Nucleus accumbens (tissue), 56 donors: ENCODE measurements around the gene OR4S1.
A peak's percentile ranks its signal among the peaks of the same experiment; 100 is the strongest.
"Not testable (repeated sequence)": the region's sequence is repeated elsewhere in the genome, so short reads cannot be mapped to it uniquely, and the experiment has no call there.

ENCODE experiments used
- DNase-seq, 56 donors: peaks; one replicate each; lab custom pipeline; 2025; lab: John Stamatoyannopoulos, UW

OR4S1 gene, protein sequence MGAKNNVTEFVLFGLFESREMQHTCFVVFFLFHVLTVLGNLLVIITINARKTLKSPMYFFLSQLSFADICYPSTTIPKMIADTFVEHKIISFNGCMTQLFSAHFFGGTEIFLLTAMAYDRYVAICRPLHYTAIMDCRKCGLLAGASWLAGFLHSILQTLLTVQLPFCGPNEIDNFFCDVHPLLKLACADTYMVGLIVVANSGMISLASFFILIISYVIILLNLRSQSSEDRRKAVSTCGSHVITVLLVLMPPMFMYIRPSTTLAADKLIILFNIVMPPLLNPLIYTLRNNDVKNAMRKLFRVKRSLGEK

DNA sequence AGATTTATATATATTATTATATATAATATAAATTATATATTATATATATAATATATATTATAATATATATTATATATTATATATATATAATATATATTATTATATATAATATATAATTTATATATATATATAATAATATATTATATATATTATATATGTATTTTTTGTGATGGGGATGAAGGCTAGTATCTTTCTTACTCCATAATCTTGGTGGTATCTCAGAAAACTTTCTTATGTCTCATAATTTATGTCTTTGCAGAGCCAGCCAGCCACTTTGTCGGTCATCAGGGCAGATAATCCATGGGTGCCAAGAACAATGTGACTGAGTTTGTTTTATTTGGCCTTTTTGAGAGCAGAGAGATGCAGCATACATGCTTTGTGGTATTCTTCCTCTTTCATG lies at the start of gene OR4S1:
Gene OR4S1, plus strand, starts transcription at position 301 of the 400 bp plus-strand sequence. Its CDS starts 0 bp downstream, at position 301.
- DNase-seq: no peak

DNA sequence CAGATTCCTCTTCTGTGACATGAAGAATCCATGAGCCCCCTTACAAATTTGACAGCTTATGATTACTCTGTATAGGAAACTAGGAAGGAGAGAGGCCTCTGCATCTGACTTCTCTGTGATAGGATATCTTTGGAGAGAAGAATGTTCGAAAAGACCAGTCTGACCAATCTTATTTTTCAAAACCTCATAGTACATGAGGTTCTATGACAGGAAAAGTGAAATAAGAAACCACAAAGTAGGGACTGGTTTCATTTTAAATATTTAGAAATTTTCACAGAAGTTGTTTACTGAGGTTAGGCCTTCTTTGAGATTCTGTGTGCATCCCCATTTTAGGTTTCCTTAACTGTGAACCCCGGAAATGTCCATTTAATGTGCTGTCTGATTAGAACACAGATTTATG lies 44.4 kb upstream of the OR4S1 start:
- no peak for DNase-seq

GRCh38 chr11:48263423-48263911 lies 42.6 kb upstream of the OR4S1 start, which contains the start of gene OR4X1:
Gene OR4X1 (plus strand): TSS chr11:48263861. CDS start chr11:48263861, 0 bp downstream.
- no peak for DNase-seq

GRCh38 chr11:48270621-48271020 lies 35.4 kb upstream of the OR4S1 start:
- DNase-seq: no peak

GRCh38 chr11:48272606-48273005 lies 33.4 kb upstream of the OR4S1 start:
- DNase-seq: no peak

DNA sequence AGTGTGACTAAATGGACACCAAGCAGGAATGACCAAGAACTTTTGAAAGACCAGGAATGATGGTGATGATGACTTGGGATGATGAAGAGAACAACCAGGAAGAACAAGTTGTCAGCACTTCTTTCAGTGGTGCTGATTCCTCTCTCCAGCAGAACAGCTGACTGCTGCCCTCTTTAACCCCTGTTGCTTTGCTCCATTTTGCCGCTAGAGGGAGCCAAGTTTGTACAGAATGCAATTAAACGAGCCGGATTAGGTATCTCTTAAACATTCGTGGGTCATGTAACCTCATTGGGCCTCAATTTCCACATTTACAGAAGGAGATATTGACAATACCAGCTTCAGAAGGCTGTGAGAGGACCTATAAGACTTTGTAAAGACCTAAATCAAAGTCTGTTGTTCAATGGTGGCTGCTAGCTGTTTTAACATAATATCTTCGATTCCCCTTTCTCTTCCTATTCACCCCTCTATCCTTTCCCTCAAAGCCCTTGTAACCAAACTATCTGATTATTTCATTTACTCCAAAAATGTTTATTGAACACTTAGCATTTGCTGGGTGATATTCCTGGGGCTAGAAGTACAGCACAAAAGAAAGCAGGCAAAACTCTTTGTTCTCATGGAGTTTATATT lies 1.9 kb downstream of the OR4S1 start:
- DNase-seq: peak in 42 of 56 donors; percentile 1 to 79 (median 21)

DNA sequence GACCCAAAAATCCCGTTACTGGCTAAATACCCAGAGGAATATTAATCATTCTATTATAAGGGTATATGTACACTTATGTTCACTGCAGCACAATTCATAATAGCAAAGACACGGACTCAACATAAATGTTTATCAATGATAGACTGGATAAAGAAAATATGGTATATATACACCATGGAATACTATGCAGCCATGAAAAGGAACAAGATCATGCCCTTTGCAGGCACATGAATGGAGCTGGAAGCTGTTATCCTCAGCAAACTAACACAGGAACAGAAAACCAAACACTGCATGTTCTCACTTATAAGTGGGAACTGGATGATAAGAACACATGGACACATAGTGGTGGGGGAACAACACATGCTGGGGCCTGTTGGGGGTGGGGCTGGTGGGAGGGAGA lies 7.6 kb downstream of the OR4S1 start:
- DNase-seq: not testable (repeated sequence)

GRCh38 chr11:48319813-48320212 lies 13.8 kb downstream of the OR4S1 start:
- DNase-seq: not testable (repeated sequence)

DNA sequence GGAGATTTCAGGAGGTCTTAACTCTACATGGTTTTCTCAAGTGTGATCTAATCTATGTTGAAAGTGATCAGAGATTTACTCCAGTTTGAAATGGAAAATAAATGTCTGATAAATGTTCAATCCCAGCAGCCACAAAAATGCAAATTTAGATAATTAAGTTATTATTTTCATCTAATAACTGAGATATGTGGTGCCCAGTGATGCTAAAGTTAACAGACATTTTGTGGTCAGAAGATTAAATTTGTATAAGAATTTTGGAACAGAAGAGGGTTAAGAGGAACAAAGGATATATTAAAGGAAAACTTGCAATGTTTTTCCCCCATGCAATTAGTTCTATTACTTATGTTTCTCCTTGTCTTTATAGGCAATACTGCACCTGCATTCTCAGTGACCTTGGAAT lies 18.6 kb downstream of the OR4S1 start, which contains the start of gene OR4C3:
Gene OR4C3, plus strand, starts transcription at position 301 of the 400 bp plus-strand sequence. CDS start 102 bp downstream, outside the sequence.
- DNase-seq: not testable (repeated sequence)

DNA sequence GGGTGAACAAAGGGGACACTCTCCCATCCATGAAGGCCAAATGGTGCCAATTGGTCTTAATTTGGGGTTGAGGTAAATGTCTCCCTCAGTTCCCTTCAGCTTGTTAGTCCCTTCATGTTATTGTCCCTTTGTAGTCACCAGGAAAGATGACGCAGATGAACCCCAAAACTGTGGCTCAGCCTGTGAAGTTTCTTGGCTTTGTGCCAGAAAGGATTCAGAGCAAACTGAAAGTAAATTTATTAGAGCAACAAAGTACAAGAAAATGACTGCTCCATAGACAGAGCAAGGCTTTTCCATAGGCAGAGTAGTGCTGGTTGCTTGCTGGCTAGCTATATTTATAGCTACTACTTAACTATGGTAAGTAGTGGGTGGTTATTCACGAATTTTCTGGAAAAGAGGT lies 35.4 kb downstream of the OR4S1 start:
- DNase-seq: no peak

DNA sequence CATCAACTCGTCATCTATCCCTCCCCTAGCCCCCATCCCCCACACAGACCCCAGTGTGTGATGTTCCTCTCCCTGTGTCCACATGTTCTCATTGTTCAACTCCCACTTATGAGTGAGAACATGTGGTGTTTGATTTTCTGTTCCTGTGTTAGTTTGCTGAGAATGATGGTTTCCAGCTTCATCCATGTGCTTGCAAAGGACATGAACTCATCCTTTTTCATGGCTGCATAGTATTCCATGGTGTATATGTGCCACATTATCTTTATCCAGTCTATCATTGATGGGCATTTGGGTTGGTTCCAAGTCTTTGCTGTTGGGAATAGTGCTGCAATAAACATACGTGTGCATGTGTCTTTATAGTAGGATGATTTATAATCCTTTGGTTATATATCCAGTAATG lies 36.5 kb downstream of the OR4S1 start:
- not testable (repeated sequence) for DNase-seq

DNA sequence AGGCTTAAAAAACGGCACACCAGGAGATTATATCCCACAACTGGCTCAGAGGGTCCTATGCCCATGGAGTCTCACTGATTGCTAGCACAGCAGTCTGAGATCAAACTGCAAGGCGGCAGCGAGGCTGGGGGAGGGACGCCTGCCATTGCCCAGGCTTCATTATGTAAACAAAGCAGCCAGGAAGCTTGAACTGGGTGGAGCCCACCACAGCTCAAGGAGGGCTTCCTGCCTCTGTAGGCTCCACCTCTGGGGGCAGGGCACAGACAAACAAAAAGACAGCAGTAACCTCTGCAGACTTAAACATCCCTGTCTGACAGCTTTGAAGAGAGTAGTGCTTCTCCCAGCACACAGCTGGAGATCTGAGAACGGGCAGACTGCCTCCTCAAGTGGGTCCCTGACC lies 40.3 kb downstream of the OR4S1 start:
- not testable (repeated sequence) for DNase-seq

GRCh38 chr11:48354013-48354412 lies 48.0 kb downstream of the OR4S1 start:
- DNase-seq: no peak

DNA sequence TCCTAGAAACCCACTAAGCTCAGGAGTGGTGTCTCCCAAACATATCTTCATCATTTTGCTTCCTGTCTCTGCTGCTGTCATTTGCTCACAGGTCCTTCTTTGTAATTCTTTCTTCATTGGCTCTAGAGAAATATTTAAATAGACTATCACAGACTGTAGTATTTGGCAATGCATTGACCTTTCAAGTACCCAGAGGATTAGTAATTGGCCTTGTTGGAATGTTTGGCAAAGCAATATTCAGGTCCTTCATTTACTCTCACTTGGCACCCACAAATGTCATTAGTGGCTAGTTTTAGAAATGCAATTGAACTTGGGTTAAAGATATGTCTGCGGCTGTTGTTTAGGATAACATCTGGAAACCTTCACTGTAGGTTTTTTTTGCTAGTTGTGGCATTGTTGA lies 48.7 kb downstream of the OR4S1 start:
- DNase-seq: no peak
